Upper lobe of left lung (tissue), 4 donors: ENCODE results near the gene DSCAM.

Experiments
- POLR2AphosphoS5 ChIP-seq, 2 donors: sonication (generic); formaldehyde crosslinking; IDR thresholded peaks; one replicate each; pipeline ENCODE4 v1.5.1; 2017; ENCODE audit warnings: antibody characterized with exemption in 2 of 2
- TF ChIP-seq, protein P1 (sequence below), 6 experiments: fragments of 450-650 bp in 4 of 6; fragments of 200-600 bp in 2 of 6; sonication (generic) in 2 of 6; IDR thresholded peaks; one replicate each; pipeline ENCODE4 v1.5.1; 2016 to 2019; ENCODE audit warnings: antibody characterized with exemption in 6 of 6

DNA sequence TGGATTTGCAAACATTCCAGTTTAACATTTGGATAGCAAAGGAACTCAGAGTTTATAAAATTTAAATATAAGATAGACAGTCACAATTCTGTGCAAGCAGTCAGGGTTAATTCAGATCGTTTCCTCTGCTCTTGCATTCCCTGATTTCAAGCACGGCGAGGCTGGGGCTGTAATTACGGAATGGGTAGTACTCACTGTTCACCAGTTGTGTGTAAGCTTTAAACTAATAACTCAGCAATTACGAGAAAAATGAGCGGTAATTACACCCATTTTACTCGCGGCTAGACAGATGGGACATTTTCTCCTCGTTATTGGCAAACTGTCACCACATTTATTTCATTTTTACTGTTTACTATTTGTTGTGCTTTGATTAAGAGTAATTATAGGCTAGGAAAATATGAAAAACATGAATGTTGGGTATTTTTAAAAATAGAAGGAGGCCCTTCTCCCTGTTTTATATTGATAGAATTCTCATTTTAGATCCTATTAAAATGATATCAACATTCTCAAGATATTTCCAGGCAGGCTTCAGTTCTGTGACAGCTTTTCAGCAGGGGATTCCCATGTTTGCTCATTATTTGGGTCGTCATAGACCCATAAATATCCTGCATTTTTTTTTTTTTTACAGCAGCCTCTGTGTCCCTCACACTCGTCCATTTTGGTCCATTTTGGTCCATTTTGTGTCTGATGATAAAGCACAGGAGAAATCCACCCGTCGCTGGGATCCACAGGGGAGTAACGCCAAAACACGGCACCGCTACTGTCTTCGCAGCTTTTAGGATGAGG, 208.3 kb downstream of the DSCAM start:
- TF ChIP-seq POLR2AphosphoS5 (IDR thresholded peaks at IDR 0.05) = no peak
- TF ChIP-seq, protein P1, sequence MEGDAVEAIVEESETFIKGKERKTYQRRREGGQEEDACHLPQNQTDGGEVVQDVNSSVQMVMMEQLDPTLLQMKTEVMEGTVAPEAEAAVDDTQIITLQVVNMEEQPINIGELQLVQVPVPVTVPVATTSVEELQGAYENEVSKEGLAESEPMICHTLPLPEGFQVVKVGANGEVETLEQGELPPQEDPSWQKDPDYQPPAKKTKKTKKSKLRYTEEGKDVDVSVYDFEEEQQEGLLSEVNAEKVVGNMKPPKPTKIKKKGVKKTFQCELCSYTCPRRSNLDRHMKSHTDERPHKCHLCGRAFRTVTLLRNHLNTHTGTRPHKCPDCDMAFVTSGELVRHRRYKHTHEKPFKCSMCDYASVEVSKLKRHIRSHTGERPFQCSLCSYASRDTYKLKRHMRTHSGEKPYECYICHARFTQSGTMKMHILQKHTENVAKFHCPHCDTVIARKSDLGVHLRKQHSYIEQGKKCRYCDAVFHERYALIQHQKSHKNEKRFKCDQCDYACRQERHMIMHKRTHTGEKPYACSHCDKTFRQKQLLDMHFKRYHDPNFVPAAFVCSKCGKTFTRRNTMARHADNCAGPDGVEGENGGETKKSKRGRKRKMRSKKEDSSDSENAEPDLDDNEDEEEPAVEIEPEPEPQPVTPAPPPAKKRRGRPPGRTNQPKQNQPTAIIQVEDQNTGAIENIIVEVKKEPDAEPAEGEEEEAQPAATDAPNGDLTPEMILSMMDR (IDR thresholded peaks at IDR 0.05) = no peak
